GM21717 (cell line): ENCODE results near the gene KDM6A.
"Not testable (repeated sequence)": the region's sequence is repeated elsewhere in the genome, so short reads cannot be mapped to it uniquely, and the experiment has no call there.

Experiments
- ATAC-seq: cut with Tn5 transposase; IDR thresholded peaks from one replicate; pipeline ENCODE4 v1.9.1; 2021; ENCODE audit warnings: mild to moderate bottlenecking, moderate library complexity; ENCODE audit not compliant: unreplicated experiment

KDM6A gene

DNA sequence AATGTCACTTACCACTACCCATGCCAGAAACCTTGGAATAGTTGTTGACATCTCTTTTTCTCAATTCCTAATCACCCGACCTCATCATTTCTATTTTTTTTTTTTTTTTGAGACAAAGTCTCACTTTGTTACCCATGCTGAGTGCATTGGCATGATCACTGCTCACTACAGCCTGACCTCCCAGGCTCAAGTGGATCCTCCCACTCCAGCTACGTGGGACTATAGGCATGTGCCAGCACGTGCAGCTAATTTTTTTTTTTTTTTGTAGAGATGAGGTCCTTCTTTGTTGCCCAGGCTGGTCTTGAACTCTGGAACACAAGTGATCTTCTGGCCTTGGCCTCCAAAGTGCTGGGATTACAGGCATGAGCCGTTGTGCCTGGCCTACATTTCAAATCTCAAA is 12.0 kb downstream of the KDM6A start:
- ATAC-seq = no peak

DNA sequence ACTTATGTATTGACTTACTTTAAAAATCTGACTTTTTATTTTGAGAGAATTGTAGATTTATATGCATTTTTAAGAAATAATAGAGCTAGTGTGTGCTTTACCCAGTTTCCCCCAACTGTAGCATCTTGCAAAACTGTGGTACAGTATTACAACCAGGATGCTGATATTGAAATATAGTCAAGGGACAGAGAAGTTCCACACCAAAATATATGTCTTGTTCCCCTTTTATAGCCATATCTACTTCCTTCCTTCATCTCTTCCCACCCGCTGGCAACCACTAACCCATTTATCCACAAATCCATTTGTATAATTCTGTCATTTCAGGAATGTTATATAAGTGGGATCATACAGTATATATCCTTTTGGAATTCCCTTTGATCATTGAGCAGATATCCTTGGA is 16.8 kb downstream of the KDM6A start:
- ATAC-seq = no peak

DNA sequence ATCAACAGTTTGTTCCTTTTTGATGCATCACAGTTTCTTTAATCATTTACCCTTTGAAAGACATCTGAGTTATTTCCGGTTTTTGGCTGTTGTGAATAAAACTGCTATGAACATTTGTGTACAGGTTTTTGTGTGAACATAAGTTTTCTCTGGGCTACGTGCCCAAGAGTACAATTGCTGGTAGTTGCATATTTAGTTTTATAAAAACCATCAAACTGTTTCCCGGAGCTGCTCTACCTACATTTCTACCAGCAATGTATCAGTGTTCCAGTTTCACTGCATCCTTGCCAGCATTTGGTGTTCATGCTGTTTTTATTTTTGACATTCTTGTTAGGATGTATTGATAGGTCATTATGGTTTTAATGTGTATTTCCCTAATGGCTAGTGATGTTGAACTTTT is 17.3 kb downstream of the KDM6A start:
- ATAC-seq = no peak

DNA sequence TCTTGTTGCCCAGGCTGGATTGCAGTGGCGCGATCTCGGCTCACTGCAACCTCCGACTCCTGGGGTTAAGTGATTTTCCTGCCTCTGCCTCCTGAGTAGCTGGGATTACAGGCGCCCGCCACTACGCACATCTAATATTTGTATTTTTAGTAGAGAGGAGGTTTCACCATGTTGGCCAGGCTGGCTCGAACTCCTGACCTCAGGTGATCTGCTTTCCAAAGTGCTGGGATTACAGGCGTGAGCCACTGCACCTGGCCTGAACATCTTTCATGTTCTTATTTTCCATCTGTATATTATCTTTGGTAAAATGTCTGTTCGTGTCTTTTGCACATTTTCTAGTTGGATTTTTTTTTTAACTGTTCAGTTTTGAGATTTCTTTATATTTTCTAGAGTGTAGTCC is 17.7 kb downstream of the KDM6A start:
- ATAC-seq = not testable (repeated sequence)

DNA sequence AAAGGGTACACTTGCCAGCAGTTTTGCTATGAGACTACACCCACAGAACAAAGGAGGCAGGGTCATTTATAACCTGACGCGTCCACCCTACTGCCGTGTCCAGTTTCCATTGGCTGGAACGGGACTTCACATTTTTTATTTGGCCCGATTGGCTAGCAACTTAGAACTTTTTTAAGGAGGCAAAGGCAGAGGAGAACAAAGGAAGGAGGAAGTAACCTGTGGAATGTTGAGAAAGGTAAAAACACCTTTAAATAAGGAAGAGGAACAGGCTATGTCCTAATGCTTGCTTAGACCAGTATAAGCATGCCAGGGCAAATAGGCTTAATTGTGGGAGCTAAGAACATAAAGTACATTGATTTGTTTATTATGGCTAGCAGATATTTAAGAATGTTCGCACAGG is 18.7 kb downstream of the KDM6A start:
- no peak for ATAC-seq

DNA sequence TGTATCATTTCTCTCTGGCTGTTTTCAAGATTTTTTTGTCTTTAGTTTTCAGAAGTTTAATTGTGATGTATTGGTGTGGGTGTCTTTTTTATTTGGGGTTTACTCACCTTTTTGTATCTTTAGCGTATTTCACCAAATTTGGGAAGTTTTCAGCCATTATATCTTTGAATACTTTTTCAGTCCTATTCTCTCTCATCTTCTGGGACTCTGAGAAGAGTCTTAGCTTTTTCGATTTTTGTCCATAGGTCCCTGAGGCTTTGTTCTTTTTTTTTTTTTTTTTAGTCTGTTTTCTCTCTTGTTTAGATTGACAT is 23.8 kb downstream of the KDM6A start:
- ATAC-seq = no peak

DNA sequence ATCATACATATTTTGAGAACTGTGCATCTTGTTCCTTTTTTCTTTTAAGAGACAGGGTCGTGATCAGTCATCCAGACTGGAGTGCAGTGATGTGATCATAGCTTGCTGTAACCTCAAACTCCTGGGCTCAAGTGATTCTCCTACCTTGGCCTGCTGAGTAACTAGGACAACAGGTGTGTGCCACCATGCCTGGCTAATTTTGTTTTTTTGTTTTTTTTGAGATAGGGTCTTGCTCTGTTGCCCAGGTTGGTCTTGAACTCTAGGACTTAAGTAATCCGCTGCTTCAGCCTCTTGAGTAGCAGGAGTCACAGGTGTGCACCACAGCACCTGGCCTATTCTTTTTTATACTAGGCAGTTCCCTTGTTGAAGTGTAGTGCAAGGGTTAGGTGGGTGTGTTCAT is 24.6 kb downstream of the KDM6A start:
- no peak for ATAC-seq

DNA sequence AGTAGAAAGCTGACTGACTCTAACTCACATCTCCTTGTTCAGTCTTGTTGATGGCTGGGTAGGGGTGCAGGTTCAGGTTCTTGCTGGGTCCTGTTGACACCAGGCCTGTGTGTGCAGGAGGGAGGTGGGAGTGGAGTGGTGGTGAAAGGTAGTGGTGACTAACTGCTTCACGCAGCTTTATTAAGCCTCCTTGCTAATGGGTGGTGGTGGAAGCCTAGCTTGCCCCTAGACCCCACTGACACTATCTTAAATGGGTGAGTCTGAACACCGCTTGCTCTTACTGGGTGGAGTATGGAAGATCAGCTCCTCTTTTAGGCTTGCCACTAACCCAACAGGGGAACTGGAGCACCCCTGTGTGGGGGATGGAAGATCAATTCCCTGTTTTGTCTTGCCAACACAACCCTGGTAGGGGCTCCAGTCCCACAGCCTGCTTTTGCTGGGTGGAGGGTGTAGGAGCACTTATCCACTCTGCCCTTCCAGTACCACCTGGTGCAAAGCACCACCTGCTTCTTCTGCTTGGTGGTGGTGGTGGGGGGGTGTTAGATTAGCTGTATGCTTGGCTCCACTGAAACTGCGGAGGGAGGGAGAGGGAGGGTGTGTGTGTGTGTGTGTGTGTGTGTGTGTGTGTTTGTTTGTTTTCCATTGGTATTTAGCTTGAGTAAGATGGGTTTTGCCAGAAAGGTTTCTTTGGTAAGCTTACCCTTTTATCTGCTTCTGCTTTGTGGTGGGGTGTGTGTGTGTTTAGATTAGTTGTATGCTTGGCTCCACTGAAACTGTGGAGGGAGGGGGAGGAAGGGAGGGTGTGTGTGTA is 25.6 kb downstream of the KDM6A start:
- ATAC-seq = peak; percentile 34

DNA sequence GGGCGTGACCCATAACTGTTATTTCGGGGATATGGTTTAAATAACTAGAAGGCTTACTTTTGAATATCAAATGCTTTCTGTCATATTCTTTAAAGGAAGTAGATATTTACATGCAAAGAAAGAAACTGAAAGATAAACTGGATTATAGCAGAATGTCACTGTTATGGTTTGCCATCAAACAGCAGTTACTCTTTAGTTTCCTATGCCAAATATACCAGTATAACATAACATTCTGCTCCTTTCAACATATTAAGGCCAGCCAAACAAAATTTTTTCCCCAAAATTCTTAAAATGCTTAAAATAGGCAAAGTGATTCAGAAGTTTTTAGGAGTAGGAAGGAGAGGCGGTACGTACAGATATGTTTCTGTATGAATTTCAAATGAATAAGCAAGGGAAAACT is 27.0 kb downstream of the KDM6A start:
- no peak for ATAC-seq

DNA sequence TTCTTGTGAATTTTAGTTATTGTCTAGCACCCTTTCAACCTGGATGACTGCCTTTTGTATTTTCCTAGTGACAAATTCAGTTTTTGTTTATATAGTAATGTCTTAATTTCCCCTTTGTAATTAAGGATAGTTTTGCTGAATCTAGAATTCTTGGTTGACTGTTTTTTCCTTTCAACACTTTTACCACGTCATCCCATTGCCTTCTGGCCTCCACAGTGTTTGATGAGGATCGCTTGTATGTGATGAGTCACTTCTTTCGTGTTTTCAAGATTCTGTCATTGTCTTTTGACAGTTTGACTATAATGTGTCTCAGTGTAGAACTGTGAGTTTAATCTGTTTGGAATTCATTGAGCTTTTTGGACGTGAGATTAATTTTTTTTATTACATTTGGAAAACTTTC is 30.1 kb downstream of the KDM6A start:
- ATAC-seq = no peak

DNA sequence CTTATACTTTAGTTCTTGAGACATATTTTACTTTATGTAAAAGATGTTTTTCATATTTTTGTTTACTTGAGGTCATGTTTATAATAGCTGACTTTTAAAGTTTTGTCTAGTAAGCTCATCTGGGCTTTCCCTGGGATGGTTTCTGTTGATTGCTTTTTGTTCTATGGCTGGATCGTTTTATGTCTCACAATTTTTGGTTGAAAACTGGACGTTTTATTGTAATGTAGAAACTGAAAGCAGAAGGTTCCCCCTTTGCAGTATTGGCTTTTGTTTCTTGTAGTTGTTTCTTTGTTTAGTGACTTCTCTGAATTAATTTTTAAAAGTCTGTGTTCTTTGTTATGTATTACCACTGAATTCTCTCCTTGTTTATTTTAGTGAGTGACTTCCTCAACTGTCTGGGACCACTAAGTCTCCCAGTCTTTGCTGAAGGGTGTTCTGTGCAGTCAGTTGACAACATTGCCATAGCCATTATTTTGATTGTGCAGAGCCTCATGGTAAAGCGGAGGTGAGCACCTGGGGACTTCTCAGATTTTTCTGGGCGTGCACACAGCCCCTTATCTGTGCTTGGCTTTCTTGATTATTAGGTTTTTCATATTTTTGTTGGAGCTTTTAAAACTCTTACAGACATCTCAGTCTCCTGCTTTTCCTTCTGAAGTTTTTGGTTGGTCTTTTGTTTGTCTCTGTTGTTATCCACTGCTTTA is 31.0 kb downstream of the KDM6A start:
- no peak for ATAC-seq

DNA sequence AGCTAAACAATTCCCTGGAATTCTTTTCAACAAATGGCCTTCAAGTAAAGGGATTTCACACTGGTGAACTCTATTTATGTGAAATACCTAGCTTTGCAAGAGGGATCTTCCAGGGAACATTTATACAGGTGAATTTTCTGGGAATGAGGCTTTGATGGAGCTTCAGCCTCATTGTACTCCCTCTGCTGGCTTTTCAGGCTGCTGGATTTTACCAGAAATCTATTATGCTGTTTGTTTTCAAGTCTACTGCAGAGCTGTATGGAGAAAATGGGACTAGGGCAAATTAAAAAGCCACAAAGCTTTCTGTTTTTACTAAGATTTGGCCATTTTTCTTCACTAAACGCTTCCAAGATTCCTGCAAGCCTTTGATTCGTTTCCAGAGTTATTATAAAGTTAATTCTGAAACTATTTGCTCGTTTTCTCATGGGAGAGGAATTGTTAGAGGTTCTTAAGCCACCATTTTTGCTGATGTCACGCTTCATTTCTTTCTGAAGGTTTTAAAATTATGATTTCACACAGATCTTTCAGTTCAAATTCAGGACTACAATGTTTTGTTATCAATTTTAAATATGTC is 31.6 kb downstream of the KDM6A start:
- no peak for ATAC-seq

DNA sequence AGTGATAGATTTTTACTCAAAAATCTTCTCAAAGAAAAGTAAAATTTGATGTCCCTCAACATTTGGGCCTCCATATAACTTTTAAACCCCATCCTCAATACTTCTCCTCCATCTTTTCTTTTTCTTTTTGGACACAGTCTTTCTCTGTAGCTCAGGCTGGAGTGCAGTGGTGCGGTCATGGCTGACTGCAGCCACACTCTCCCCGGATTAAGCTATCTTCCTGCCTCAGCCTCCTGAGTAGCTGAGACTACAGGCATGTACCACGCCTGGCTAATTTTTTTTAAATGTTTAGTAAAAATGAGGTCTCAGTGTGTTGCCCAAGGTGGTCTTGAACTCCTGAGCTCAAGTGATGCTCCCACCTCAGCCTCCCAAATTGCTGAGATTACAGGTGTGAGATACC is 33.1 kb downstream of the KDM6A start:
- ATAC-seq = peak; percentile 42

DNA sequence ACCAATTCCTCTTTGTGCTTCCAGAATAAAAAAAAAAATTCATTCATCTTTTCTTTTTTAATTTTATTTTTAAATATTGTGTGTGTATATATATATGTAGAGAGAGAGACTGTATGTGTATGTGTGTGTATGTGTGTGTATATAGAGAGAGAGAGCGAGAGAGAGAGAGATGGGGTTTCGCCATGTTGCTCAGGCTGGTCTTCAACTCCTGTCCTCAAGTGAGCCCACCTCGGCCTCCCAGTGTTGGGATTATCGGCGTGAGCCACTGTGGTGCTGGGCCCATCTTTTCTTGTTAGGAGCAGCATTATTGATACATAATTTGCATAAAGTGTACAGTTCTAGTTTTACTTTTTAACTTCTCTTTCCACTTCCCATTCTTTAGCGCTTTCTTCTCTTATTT is 33.6 kb downstream of the KDM6A start:
- ATAC-seq = no peak

DNA sequence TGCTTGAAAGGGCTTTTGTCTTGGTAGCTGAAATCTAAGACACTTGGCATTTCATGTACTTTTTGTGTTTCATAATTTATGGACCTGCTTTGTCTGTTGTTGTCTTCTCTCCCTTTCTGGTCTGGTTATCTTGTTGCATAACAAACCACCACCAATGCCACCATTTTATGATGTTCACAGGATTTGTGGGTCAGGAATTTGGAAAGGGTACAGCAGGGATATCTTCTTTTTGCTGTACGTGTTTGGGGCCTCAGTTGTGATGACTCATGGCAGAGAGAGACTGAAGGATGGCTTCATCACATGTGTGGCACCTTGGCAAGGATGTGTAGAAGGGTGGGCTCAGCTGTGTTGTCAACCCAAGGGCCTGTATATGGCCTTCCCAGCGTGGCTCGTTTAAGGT is 35.2 kb downstream of the KDM6A start:
- ATAC-seq = no peak

DNA sequence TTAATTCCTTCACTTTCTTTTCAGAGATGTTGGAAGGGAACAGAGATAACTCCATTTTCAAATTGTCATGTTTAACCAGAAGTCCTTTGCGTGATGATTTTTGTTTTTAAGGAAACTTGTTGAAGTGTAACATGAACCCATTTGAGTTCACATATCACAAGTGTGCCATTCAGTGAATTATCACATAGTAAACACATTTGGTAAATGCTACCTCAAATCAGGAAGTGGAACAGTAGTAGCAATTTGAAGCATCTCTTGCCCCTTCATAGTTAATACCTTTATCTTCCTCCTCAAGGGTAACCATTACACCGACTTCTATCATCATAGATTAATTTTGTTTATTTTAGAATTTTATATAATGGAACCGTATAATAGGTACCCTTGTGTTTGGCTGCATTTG is 35.8 kb downstream of the KDM6A start:
- ATAC-seq = no peak

DNA sequence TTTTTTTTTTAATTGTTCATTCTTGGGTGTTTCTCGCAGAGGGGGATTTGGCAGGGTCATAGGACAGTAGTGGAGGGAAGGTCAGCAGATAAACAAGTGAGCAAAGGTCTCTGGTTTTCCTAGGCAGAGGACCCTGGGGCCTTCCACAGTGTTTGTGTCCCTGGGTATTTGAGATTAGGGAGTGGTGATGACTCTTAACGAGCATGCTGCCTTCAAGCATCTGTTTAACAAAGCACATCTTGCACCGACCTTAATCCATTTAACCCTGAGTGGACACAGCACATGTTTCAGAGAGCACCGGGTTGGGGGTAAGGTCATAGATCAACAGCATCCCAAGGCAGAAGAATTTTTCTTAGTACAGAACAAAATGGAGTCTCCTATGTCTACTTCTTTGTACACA is 37.5 kb downstream of the KDM6A start:
- not testable (repeated sequence) for ATAC-seq

DNA sequence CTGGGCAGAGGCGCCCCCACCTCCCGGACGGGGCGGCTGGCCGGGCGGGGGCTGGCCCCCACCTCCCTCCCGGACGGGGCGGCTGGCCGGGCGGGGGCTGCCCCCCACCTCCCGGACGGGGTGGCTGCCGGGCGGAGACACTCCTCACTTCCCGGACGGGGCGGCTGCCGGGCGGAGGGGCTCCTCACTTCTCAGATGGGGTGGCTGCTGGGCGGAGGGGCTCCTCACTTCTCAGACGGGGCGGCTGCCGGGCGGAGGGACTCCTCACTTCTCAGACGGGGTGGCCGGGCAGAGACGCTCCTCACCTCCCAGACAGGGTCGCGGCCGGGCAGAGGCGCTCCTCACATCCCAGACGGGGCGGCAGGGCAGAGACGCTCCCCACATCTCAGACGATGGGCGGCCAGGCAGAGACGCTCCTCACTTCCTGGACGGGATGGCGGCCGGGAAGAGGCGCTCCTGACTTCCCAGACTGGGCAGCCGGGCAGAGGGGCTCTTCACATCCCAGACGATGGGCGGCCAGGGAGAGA is 38.1 kb downstream of the KDM6A start:
- ATAC-seq = not testable (repeated sequence)

DNA sequence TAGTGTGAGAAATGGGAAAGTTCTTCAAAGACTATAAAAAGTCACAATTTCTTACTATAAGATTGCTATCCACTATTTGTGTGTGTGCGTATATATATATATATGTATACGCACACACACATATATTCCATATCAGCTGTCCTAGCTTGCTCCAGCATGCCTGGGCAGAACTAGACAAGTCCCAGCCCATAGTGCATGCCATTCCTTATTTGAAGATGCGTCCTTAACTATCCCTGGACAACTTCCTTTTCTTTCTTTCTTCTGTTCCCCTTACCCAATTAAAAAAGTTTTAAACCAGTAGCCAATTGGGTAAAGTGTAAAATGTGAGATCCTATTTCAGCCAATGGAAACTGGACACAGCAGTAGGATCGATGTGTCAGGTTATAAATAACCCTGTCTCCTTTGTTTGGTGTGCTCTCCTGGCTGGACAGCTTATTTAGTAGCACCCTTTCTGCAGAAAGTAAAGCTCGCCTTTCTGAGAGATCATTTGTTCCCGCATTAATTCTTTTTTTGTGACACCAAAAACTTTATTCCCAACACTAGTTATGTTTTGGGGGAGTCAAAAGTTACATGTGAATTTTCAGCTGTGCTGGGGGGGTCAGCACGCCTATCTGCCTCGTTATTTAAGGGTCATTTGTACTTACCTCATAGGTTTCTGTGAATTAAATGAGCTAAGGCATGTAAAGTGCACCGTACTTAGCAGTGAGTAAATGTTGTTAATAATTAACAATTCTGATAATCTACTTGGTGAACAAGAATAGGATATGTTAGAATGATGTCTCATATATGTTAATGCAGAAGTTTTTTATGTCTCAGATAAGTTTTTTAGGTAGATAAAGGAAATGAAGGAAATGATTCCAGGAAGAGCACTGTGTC is 40.9 kb downstream of the KDM6A start:
- no peak for ATAC-seq

DNA sequence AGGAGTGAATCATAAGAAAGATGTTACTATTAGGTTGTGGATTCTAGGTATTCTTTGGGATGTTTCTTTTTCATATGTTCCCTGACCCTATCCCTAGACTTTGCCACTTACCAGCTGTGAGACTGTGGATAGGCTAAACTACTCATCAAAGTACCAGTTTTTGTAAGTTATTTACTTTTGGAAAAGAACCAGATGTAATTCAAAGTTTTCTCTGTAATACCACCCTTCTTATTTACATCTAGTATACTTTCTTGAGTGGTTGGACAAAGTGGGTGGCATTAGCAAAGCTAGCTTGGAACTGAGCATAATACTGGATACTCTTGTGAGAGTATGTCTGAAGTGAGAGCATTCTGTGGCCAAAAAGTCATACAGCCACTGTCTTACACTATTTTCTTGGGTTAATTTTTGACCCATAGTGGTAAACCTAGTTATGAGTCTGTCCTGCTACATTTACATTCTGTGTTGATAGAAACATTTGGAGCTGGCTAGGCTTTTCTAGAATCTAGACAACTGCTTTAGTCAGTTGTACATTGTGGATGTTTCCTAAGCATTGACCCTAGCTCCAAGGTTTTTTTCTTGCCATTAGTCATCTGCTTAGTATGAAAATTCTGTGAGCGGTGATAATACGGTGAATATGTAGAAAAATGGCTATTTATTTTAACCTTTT is 41.7 kb downstream of the KDM6A start:
- ATAC-seq = no peak
